Testis (tissue), 2 donors: ENCODE results near the gene LMAN1.

Experiments used
- CTCF ChIP-seq, 3 experiments: fragments of 450-650 bp in 2 of 3; fragments of 200-600 bp in 1 of 3; sonication (generic) in 1 of 3; IDR thresholded peaks; one replicate each; pipeline ENCODE4 v1.5.1; 2016 to 2019; ENCODE audit warnings: antibody characterized with exemption in 3 of 3, mild to moderate bottlenecking in 2 of 3, moderate library complexity in 1 of 3
- POLR2A ChIP-seq: fragments of 450-650 bp; IDR thresholded peaks from one replicate; pipeline ENCODE4 v1.6.1; 2017; ENCODE audit warnings: antibody characterized with exemption, mild to moderate bottlenecking, moderate library complexity

DNA sequence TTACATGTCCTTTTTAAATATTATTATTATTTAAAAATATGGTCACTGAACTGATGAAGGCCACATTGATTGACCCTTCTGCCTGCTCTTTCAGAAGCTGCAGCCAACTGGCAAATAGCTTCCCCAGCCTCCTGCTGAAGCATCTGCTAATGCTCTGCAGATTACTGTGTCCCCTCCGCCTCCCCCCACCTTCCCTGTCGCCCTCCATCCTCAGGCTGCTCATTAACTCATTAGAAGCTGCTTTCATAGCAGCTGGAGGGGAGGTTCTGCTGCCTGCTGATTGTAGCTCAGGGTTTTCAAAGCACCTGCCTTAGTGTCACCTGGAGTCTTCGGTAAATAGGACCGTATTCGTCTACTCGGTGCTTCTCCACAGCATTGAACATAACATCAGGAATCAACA, 24.8 kb upstream of the LMAN1 start:
- no peak for TF ChIP-seq CTCF (IDR thresholded peaks at IDR 0.05)
- no peak for TF ChIP-seq POLR2A
